ENCODE results near the gene TRIM25.

DNA sequence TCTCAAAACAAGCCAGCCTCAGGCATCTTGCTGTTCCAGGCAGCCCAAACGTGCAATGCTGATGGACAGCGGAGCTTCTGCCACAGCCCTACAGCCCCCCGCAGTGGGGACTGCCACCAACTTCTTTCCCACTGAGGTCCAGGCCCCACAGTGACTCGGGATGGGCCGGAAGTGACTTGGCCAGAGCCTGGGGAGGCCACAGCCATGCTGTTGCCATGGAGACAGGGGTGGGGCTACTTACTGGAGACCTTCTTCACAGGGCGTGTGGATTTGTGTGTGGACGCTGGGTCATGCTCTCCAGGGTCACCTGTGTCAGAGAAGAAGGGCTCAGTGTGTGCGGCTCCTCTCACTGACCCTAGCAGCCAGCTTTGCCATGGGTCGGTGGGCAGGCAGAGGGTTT, 15.0 kb downstream of the TRIM25 start:
- no peak for TF ChIP-seq EZH2 (IDR thresholded peaks at IDR 0.05; ENCODE audit: borderline replicate concordance, low read depth, low read length, severe bottlenecking)
- TF ChIP-seq, protein P1, sequence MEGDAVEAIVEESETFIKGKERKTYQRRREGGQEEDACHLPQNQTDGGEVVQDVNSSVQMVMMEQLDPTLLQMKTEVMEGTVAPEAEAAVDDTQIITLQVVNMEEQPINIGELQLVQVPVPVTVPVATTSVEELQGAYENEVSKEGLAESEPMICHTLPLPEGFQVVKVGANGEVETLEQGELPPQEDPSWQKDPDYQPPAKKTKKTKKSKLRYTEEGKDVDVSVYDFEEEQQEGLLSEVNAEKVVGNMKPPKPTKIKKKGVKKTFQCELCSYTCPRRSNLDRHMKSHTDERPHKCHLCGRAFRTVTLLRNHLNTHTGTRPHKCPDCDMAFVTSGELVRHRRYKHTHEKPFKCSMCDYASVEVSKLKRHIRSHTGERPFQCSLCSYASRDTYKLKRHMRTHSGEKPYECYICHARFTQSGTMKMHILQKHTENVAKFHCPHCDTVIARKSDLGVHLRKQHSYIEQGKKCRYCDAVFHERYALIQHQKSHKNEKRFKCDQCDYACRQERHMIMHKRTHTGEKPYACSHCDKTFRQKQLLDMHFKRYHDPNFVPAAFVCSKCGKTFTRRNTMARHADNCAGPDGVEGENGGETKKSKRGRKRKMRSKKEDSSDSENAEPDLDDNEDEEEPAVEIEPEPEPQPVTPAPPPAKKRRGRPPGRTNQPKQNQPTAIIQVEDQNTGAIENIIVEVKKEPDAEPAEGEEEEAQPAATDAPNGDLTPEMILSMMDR (IDR thresholded peaks at IDR 0.05; ENCODE audit: borderline replicate concordance, extremely low read depth, low read length, poor library complexity, severe bottlenecking) = no peak

All from DND-41 (cell line).